BJ (cell line): ENCODE data around the gene HOXD3. TPM values are rescaled to one million over a fixed set of nuclear protein-coding genes. Genes with fewer than 3 reads are reported as not detected.
A peak's percentile ranks its signal among the peaks of the same experiment; 100 is the strongest.

Experiments
- CTCF ChIA-PET: fragments of 350-600 bp; formaldehyde crosslinking; extraction: SDS; loops from one replicate; lab custom pipeline; 2021; ENCODE audit warnings: antibody characterized with exemption, inconsistent platforms; lab: Yijun Ruan, JAX
- POLR2A ChIA-PET: fragments of 300-600 bp; sonication (Branson Sonifier 250); formaldehyde crosslinking; extraction: SDS; loops from one replicate; lab custom pipeline; 2021; ENCODE audit warnings: antibody characterized with exemption; lab: Charles Lee
- DNase-seq: peaks from one replicate; pipeline ENCODE4 v3.0.0-alpha.2; 2011; ENCODE audit warnings: low read depth
- H3K27me3 ChIP-seq: 2 replicates; pipeline ENCODE4 v1.6.0; 2011; ENCODE audit warnings: low read length; ENCODE audit not compliant: control insufficient read depth, insufficient read depth
- H3K36me3 ChIP-seq: 2 replicates; pipeline ENCODE4 v1.5.1; 2011; ENCODE audit warnings: low read length; ENCODE audit not compliant: control insufficient read depth, insufficient read depth
- H3K4me3 ChIP-seq: 2 replicates; pipeline ENCODE4 v1.5.1; 2011; ENCODE audit warnings: low read depth, mild to moderate bottlenecking, control low read depth, low read length
- CTCF ChIP-seq: IDR thresholded peaks from 2 replicates; pipeline ENCODE4 v1.5.1; 2011; ENCODE audit warnings: low read depth, mild to moderate bottlenecking, control low read depth, inconsistent platforms, low read length, moderate library complexity; ENCODE audit not compliant: insufficient read depth
- polyA plus RNA-seq: library from polyadenylated mRNA; depleted of rRNA; stranded (reverse); fragments of >200 nt; gene quantifications from 2 replicates; pipeline ENCODE4 v1.2.3, GENCODE V29; 2011

The HOXD3 gene
- polyA plus RNA-seq, 1 experiment: not detected

DNA sequence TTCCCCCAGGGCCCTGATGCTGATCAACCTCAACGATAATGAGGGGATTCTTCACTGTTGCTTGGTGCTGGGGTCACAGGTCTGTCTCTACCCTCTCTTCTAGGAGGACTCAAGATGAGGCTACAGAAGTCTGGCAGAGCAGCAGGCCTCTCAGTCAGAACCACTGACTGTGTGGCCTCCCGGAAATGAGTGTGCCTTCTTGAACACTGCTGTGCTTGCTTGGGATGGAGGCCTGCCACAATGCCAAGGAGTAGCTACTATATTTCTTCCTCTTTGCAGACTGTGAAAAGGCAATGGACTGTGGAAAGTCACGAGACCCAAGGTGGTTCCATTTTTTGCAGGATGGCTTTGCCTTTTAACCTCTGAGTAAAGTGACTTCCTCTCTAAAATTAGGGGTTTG is 25.6 kb downstream of the HOXD3 start:
- Histone ChIP-seq H3K4me3 (no peak overlapping the region), H3K27me3 (peaks cover 33% of the 10 kb centered on the region), H3K36me3 (no peaks in the 10 kb centered on the region)
- TF ChIP-seq CTCF: no peak
- CTCF ChIA-PET: no interaction called here
- no peak for DNase-seq
- POLR2A ChIA-PET: no interaction called here

DNA sequence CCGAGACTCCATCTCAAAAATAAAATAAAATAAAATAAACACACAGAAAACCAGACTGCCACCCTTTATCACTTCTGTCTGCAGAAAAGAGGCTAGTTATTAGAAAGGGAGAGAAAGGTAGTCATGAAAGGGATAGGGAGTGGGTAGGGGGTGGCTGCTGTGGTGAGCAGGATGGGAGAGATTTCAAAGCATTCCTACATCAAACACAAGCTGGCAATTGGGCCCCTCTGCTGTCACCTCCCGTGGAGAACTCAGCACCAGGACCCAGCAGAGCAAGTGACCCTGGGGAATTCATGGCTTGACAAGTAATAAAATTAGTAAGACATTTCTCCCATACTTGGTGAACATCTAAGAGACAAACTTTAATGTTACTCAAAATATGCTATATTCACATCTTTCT is 27.6 kb downstream of the HOXD3 start:
- Histone ChIP-seq H3K27me3 (peaks cover 29% of the 10 kb centered on the region), H3K36me3 (no peaks in the 10 kb centered on the region), H3K4me3 (no peak overlapping the region)
- no peak for TF ChIP-seq CTCF
- ChIA-PET POLR2A (no interaction called here), CTCF (interaction anchor here (0.8 kb wide), 1 partner anchor 44 kb away, joined by 3 read pairs; no protein-coding TSS in a partner anchor)
- no peak for DNase-seq

- DNase-seq: no peak
- CTCF ChIA-PET: interaction anchor here (2.0 kb wide), 1 partner anchor 24 kb away, joined by 5 read pairs; no protein-coding TSS in a partner anchor
- TF ChIP-seq CTCF: no peak
- POLR2A ChIA-PET: no interaction called here
- Histone ChIP-seq H3K27me3 (peaks cover 28% of the 10 kb centered on the region), H3K4me3 (no peak overlapping the region), H3K36me3 (no peaks in the 10 kb centered on the region)
Observed at GRCh38 chr2:176186024-176186423, 28.9 kb downstream of the HOXD3 start.

DNA sequence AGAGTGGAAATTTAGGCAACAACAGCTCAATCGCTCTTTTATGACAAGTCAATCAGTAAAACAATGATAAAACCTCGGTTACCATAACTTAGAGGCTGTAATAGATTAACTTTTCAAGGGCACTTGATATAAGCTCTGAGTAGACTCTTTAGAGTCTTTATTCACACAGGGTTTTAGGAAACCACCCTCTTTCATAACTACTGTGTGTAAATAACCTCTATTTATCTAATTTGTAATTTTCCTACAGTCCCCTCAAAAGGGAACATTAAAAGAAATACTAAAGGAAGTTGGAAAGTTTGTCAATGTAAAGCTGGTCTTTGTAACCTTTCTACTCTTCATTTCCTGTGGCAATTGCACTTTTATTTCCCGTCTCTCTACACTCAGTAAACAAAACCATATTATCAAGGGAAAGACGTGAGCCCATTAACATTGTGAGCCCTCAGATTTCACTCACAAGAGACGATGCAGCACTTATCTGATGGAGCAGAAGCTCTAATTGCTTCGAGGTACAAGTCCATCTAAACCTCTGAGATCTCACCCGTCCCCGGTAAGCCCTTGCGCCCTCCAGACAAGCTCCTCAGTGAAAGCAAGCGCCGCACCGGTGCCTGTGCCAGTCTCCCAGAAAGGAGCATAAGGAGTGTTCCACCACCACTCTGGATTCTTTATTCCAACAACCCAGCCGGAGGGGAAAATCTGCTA is 30.2 kb downstream of the HOXD3 start:
- DNase-seq: no peak
- ChIA-PET POLR2A (no interaction called here), CTCF (interaction anchor here (1.3 to 2.0 kb wide), 2 partner anchors 25 to 268 kb away, joined by 3 to 5 read pairs; no protein-coding TSS in a partner anchor)
- Histone ChIP-seq H3K27me3 (peaks cover 28% of the 10 kb centered on the region), H3K4me3 (no peak overlapping the region), H3K36me3 (no peaks in the 10 kb centered on the region)
- TF ChIP-seq CTCF: no peak

DNA sequence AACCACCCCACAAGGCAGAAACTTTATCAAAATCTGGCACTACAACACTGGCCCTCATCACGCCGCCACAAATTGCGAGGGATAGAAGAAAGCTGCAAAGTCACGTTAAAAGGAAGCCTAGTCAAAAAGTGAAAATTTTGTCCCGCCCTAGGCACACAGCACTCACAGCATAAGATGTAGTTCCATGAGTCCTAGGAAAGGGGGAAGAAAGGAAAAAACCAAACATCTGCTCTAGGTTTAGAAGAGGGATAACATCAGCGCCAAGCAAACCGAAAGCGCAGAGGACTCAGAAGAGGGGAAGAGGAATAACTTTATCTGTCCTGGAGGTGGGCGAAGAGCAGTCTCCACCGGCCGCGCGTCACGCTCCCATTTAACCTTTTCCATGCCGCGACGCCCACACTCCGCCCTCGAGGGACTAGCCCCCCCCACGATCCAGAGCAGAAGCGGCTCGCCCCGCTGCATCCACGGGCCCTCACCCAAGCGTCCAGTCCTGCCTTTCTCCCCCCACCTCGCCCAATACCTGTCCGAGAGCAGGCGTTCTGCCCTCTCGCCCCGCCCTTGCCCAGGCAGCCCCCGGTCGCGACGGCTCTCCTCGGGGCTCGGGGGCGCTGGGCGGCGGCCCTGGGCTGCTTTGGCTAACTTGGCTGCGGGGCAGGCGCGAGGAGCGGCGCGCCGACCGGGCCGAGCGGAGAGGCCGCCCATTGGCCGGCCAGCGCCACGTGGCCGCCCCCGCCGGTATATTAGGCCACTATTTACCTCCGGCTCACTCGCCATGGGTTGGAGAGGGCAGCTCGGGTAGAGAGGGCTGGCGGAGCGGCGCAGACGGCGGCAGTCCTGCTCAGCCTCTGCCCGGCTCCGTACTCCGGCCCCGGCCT is 31.0 kb downstream of the HOXD3 start, which contains the start of gene HOXD1:
Gene HOXD1, plus strand, starts transcription at position 770 of the 875 bp plus-strand sequence. CDS start 134 bp downstream, outside the sequence.
- ChIA-PET CTCF (interaction anchor here (1.3 to 2.0 kb wide), 2 partner anchors 26 to 267 kb away, joined by 3 to 5 read pairs; no protein-coding TSS in a partner anchor), POLR2A (no interaction called here)
- TF ChIP-seq CTCF: no peak
- no peak for DNase-seq
- H3K4me3 ChIP-seq: peak within 1 kb of the TSS; percentile 40
- no peaks in the 10 kb centered on the region for H3K36me3 ChIP-seq
- H3K27me3 ChIP-seq: peaks cover 28% of the 10 kb centered on the region
